Upper lobe of left lung (tissue), 4 donors: ENCODE results near the gene PRSS33.

Experiments used
- POLR2A ChIP-seq, 4 donors: fragments of 450-650 bp; IDR thresholded peaks; one replicate each; pipeline ENCODE4 v1.5.1; 2016 to 2017; ENCODE audit warnings: antibody characterized with exemption in 4 of 4, mild to moderate bottlenecking in 2 of 4
- POLR2AphosphoS5 ChIP-seq, 2 donors: sonication (generic); formaldehyde crosslinking; IDR thresholded peaks; one replicate each; pipeline ENCODE4 v1.5.1; 2017; ENCODE audit warnings: antibody characterized with exemption in 2 of 2
- TF ChIP-seq, protein P1 (sequence below), 6 experiments: fragments of 450-650 bp in 4 of 6; fragments of 200-600 bp in 2 of 6; sonication (generic) in 2 of 6; IDR thresholded peaks; one replicate each; pipeline ENCODE4 v1.5.1; 2016 to 2019; ENCODE audit warnings: antibody characterized with exemption in 6 of 6

DNA sequence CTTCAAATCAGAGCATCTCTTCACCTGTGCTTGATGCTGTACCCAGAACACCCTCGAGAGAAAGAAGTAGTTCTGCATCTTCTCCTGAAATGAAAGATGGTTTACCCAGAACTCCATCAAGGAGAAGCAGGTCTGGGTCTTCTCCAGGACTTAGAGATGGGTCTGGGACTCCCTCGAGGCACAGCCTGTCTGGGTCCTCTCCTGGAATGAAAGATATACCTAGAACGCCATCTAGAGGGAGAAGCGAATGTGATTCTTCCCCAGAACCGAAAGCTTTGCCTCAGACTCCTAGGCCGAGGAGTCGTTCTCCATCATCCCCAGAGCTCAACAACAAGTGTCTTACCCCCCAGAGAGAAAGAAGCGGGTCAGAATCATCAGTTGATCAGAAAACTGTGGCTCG, 22.6 kb downstream of the PRSS33 start:
- TF ChIP-seq, protein P1, sequence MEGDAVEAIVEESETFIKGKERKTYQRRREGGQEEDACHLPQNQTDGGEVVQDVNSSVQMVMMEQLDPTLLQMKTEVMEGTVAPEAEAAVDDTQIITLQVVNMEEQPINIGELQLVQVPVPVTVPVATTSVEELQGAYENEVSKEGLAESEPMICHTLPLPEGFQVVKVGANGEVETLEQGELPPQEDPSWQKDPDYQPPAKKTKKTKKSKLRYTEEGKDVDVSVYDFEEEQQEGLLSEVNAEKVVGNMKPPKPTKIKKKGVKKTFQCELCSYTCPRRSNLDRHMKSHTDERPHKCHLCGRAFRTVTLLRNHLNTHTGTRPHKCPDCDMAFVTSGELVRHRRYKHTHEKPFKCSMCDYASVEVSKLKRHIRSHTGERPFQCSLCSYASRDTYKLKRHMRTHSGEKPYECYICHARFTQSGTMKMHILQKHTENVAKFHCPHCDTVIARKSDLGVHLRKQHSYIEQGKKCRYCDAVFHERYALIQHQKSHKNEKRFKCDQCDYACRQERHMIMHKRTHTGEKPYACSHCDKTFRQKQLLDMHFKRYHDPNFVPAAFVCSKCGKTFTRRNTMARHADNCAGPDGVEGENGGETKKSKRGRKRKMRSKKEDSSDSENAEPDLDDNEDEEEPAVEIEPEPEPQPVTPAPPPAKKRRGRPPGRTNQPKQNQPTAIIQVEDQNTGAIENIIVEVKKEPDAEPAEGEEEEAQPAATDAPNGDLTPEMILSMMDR (IDR thresholded peaks at IDR 0.05), result no peak
- TF ChIP-seq POLR2AphosphoS5 (IDR thresholded peaks at IDR 0.05), result no peak
- TF ChIP-seq POLR2A (IDR thresholded peaks at IDR 0.05), result no peak
